Activated T-helper 17 cell treated with anti-CD3 and anti-CD28 coated beads, Interleukin-2, amount 50 U/mL, for 72 hours (primary cell): ENCODE results near the gene SACS. TPM values are rescaled to one million over a fixed set of nuclear protein-coding genes. Genes with fewer than 3 reads are reported as not detected.
A peak's percentile ranks its signal among the peaks of the same experiment; 100 is the strongest.
"Not testable (repeated sequence)": the region's sequence is repeated elsewhere in the genome, so short reads cannot be mapped to it uniquely, and the experiment has no call there.

Experiments
- ATAC-seq: fragments of 150-1000 bp; cut with Tn5 transposase; replicated peaks from 2 replicates; pipeline ENCODE4 v1.10.0; 2021; ENCODE audit warnings: mild to moderate bottlenecking, moderate library complexity
- H3K27ac Mint-ChIP-seq: one replicate; pipeline ENCODE4 v1.8.0; 2022; ENCODE audit warnings: mixed read lengths
- H3K27me3 Mint-ChIP-seq: one replicate; pipeline ENCODE4 v1.8.0; 2022; ENCODE audit warnings: mixed read lengths
- H3K36me3 Mint-ChIP-seq: one replicate; pipeline ENCODE4 v1.8.0; 2022; ENCODE audit warnings: low read depth, mild to moderate bottlenecking, mixed read lengths
- H3K4me1 Mint-ChIP-seq: one replicate; pipeline ENCODE4 v1.8.0; 2022; ENCODE audit warnings: mixed read lengths
- H3K4me3 Mint-ChIP-seq: one replicate; pipeline ENCODE4 v1.8.0; 2022; ENCODE audit warnings: mild to moderate bottlenecking, mixed read lengths
- H3K9me3 Mint-ChIP-seq: one replicate; pipeline ENCODE4 v1.8.0; 2022; ENCODE audit warnings: mixed read lengths
- total RNA-seq, 2 donors: library from RNA; stranded (reverse); gene quantifications; one replicate each; pipeline ENCODE4 v1.2.3, GENCODE V29; 2022

Gene SACS
- total RNA-seq, 2 donors from 2014 or later, result 44.1 to 45.4 TPM

- Mint-ChIP-seq H3K4me1 (no peaks in the 10 kb centered on the region), H3K36me3 (no peaks in the 10 kb centered on the region), H3K9me3 (no peaks in the 10 kb centered on the region), H3K27ac (no peak overlapping the region), H3K4me3 (no peak overlapping the region), H3K27me3 (peaks cover 7% of the 10 kb centered on the region)
- ATAC-seq, result no peak
These were observed 25.5 kb downstream of the SACS start for GRCh38 chr13:23408026-23408425.

GRCh38 chr13:23401156-23401555 lies 32.3 kb downstream of the SACS start:
- not testable (repeated sequence) for H3K4me3 Mint-ChIP-seq, H3K27me3 Mint-ChIP-seq, H3K27ac Mint-ChIP-seq, H3K9me3 Mint-ChIP-seq, H3K36me3 Mint-ChIP-seq, ATAC-seq, H3K4me1 Mint-ChIP-seq

- H3K27ac Mint-ChIP-seq, result no peak overlapping the region
- no peaks in the 10 kb centered on the region for H3K4me1 Mint-ChIP-seq
- no peaks in the 10 kb centered on the region for H3K36me3 Mint-ChIP-seq
- peaks cover 8% of the 10 kb centered on the region for H3K27me3 Mint-ChIP-seq
- peaks cover 3% of the 10 kb centered on the region for H3K9me3 Mint-ChIP-seq
- no peak overlapping the region for H3K4me3 Mint-ChIP-seq
- no peak for ATAC-seq
These were observed 34.2 kb downstream of the SACS start for GRCh38 chr13:23399347-23399746.

- Mint-ChIP-seq H3K4me1 (no peaks in the 10 kb centered on the region), H3K27me3 (peaks cover 4% of the 10 kb centered on the region), H3K27ac (no peak overlapping the region), H3K36me3 (no peaks in the 10 kb centered on the region), H3K9me3 (peaks cover 1% of the 10 kb centered on the region), H3K4me3 (no peak overlapping the region)
- no peak for ATAC-seq
These were observed 38.7 kb downstream of the SACS start for GRCh38 chr13:23394821-23395220.

- no peak for ATAC-seq
- no peaks in the 10 kb centered on the region for H3K27me3 Mint-ChIP-seq
- H3K4me1 Mint-ChIP-seq, result no peaks in the 10 kb centered on the region
- H3K9me3 Mint-ChIP-seq, result no peaks in the 10 kb centered on the region
- H3K27ac Mint-ChIP-seq, result no peak overlapping the region
- no peak overlapping the region for H3K4me3 Mint-ChIP-seq
- no peaks in the 10 kb centered on the region for H3K36me3 Mint-ChIP-seq
These were observed 40.4 kb downstream of the SACS start for GRCh38 chr13:23392925-23393645.

GRCh38 chr13:23392313-23392712 lies 41.2 kb downstream of the SACS start:
- H3K4me3 Mint-ChIP-seq, result no peak overlapping the region
- H3K36me3 Mint-ChIP-seq, result no peaks in the 10 kb centered on the region
- peaks cover 3% of the 10 kb centered on the region for H3K27me3 Mint-ChIP-seq
- no peaks in the 10 kb centered on the region for H3K4me1 Mint-ChIP-seq
- peak; percentile 56 for ATAC-seq
- no peaks in the 10 kb centered on the region for H3K9me3 Mint-ChIP-seq
- H3K27ac Mint-ChIP-seq, result no peak overlapping the region

GRCh38 chr13:23391752-23392151 lies 41.8 kb downstream of the SACS start:
- H3K4me1 Mint-ChIP-seq, result peaks cover 2% of the 10 kb centered on the region
- H3K27me3 Mint-ChIP-seq, result peaks cover 3% of the 10 kb centered on the region
- H3K9me3 Mint-ChIP-seq, result no peaks in the 10 kb centered on the region
- ATAC-seq, result no peak
- H3K27ac Mint-ChIP-seq, result no peak overlapping the region
- no peaks in the 10 kb centered on the region for H3K36me3 Mint-ChIP-seq
- no peak overlapping the region for H3K4me3 Mint-ChIP-seq

- Mint-ChIP-seq H3K4me1 (peaks cover 17% of the 10 kb centered on the region), H3K27ac (no peak overlapping the region), H3K27me3 (peaks cover 3% of the 10 kb centered on the region), H3K36me3 (no peaks in the 10 kb centered on the region), H3K4me3 (peak overlapping the region; percentile 23), H3K9me3 (no peaks in the 10 kb centered on the region)
- peak; percentile 63 for ATAC-seq
These were observed 47.0 kb downstream of the SACS start for GRCh38 chr13:23386533-23386932.

- no peak for ATAC-seq
- no peak overlapping the region for H3K27ac Mint-ChIP-seq
- H3K4me1 Mint-ChIP-seq, result peaks cover 17% of the 10 kb centered on the region
- H3K9me3 Mint-ChIP-seq, result no peaks in the 10 kb centered on the region
- no peak overlapping the region for H3K4me3 Mint-ChIP-seq
- peaks cover 3% of the 10 kb centered on the region for H3K27me3 Mint-ChIP-seq
- no peaks in the 10 kb centered on the region for H3K36me3 Mint-ChIP-seq
These were observed 47.6 kb downstream of the SACS start for GRCh38 chr13:23385931-23386330.

GRCh38 chr13:23384111-23384510 lies 49.4 kb downstream of the SACS start:
- Mint-ChIP-seq H3K9me3 (no peaks in the 10 kb centered on the region), H3K27me3 (peaks cover 3% of the 10 kb centered on the region), H3K36me3 (no peaks in the 10 kb centered on the region), H3K4me1 (peaks cover 26% of the 10 kb centered on the region), H3K27ac (peak overlapping the region; percentile 65), H3K4me3 (peak overlapping the region; percentile 39)
- ATAC-seq, result peak; percentile 97

- ATAC-seq, result no peak
- peaks cover 31% of the 10 kb centered on the region for H3K4me1 Mint-ChIP-seq
- no peaks in the 10 kb centered on the region for H3K9me3 Mint-ChIP-seq
- no peak overlapping the region for H3K27ac Mint-ChIP-seq
- H3K36me3 Mint-ChIP-seq, result no peaks in the 10 kb centered on the region
- no peak overlapping the region for H3K4me3 Mint-ChIP-seq
- peaks cover 3% of the 10 kb centered on the region for H3K27me3 Mint-ChIP-seq
These were observed 50.4 kb downstream of the SACS start for GRCh38 chr13:23383151-23383550.

GRCh38 chr13:23381866-23382265 lies 51.6 kb downstream of the SACS start:
- ATAC-seq, result no peak
- peaks cover 42% of the 10 kb centered on the region for H3K4me1 Mint-ChIP-seq
- H3K4me3 Mint-ChIP-seq, result no peak overlapping the region
- no peaks in the 10 kb centered on the region for H3K9me3 Mint-ChIP-seq
- no peak overlapping the region for H3K27ac Mint-ChIP-seq
- H3K27me3 Mint-ChIP-seq, result no peaks in the 10 kb centered on the region
- H3K36me3 Mint-ChIP-seq, result no peaks in the 10 kb centered on the region

- Mint-ChIP-seq H3K4me3 (no peak overlapping the region), H3K9me3 (no peaks in the 10 kb centered on the region), H3K27ac (no peak overlapping the region), H3K36me3 (no peaks in the 10 kb centered on the region), H3K27me3 (no peaks in the 10 kb centered on the region), H3K4me1 (peaks cover 48% of the 10 kb centered on the region)
- ATAC-seq, result no peak
These were observed 53.0 kb downstream of the SACS start for GRCh38 chr13:23380534-23380933.

- Mint-ChIP-seq H3K36me3 (peaks cover 7% of the 10 kb centered on the region), H3K27me3 (no peaks in the 10 kb centered on the region), H3K4me3 (peak overlapping the region; percentile 60), H3K27ac (peak overlapping the region; percentile 78), H3K9me3 (no peaks in the 10 kb centered on the region), H3K4me1 (peaks cover 41% of the 10 kb centered on the region)
- peak; percentile 46 for ATAC-seq
These were observed 55.4 kb downstream of the SACS start for GRCh38 chr13:23377983-23378632.

- H3K9me3 Mint-ChIP-seq, result no peaks in the 10 kb centered on the region
- peak overlapping the region; percentile 78 for H3K27ac Mint-ChIP-seq
- no peaks in the 10 kb centered on the region for H3K27me3 Mint-ChIP-seq
- H3K4me1 Mint-ChIP-seq, result peaks cover 46% of the 10 kb centered on the region
- peak overlapping the region; percentile 60 for H3K4me3 Mint-ChIP-seq
- H3K36me3 Mint-ChIP-seq, result peaks cover 12% of the 10 kb centered on the region
- ATAC-seq, result no peak
These were observed 55.9 kb downstream of the SACS start for GRCh38 chr13:23377579-23377978.
